Measurements from ENCODE around the gene STX8.

The STX8 gene

DNA sequence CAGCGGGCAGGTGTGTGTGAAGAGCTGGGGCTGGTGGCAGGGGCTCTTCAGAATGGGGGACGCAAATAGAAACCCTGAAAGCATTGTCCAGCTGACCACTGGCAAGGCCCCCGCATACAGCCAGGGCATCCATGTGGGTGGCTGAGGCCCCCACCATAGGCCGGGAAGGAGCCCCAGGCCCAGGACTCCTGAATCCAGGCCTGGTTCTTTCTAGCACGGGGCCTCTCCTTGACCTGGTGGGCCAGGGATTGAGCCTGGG lies 353.8 kb downstream of the STX8 start:
- H2BK120ac ChIP-seq (ENCODE audit: insufficient read depth, low read length, poor library complexity) = no peak overlapping the region
- no peaks in the 10 kb centered on the region for H3K36me3 ChIP-seq (ENCODE audit: control insufficient read depth in 1 of 2, insufficient read depth in 2 of 2, low read length in 2 of 2)
- no peak overlapping the region for H3K23ac ChIP-seq (ENCODE audit: low read length)
- no peak for DNase-seq
- H3K4ac ChIP-seq (ENCODE audit: low read depth, low read length) = no peak overlapping the region
- no peak overlapping the region for H3K9ac ChIP-seq (ENCODE audit: low read length)
- no peak overlapping the region for H3K27ac ChIP-seq (ENCODE audit: low read depth, low read length)
- H3K79me1 ChIP-seq (ENCODE audit: low read length) = peaks cover 17% of the 10 kb centered on the region
- no peak overlapping the region for H4K12ac ChIP-seq (ENCODE audit: low read depth, low read length)
- H4K8ac ChIP-seq (ENCODE audit: low read depth, low read length) = no peak overlapping the region
- no peak overlapping the region for H2AFZ ChIP-seq (ENCODE audit: insufficient read depth, low read length, poor library complexity)
- H3K4me1 ChIP-seq (ENCODE audit: control insufficient read depth in 1 of 2, insufficient read depth in 2 of 2, low read length in 2 of 2) = peaks cover 27 to 33% of the 10 kb centered on the region in 2 experiments
- no peaks in the 10 kb centered on the region for H3K79me2 ChIP-seq (ENCODE audit: control insufficient read depth, insufficient read depth, low read length, poor library complexity)
- H2BK12ac ChIP-seq (ENCODE audit: low read length) = peak overlapping the region; percentile 47
- H4K91ac ChIP-seq (ENCODE audit: low read depth, low read length) = no peak overlapping the region
- H3K4me2 ChIP-seq (ENCODE audit: low read length) = no peak overlapping the region
- WGBS (ENCODE audit: extremely low coverage, insufficient coverage, insufficient read length) = no CpG with 5 or more reads among the region's 5 CpGs
- H2AK5ac ChIP-seq (ENCODE audit: low read length) = no peak overlapping the region
- no peak overlapping the region for H3K14ac ChIP-seq (ENCODE audit: low read length)
- no peak overlapping the region for H3K18ac ChIP-seq (ENCODE audit: low read length)
- H3K27me3 ChIP-seq (ENCODE audit: insufficient read depth, low read length) = no peaks in the 10 kb centered on the region
- no peak overlapping the region for H2BK5ac ChIP-seq (ENCODE audit: low read depth, low read length, poor library complexity)
- no peak overlapping the region for H3K4me3 ChIP-seq (ENCODE audit: low read depth, low read length)
- peaks cover under 1% of the 10 kb centered on the region for H3K9me3 ChIP-seq (ENCODE audit: insufficient read depth, low read depth, low read length)

DNA sequence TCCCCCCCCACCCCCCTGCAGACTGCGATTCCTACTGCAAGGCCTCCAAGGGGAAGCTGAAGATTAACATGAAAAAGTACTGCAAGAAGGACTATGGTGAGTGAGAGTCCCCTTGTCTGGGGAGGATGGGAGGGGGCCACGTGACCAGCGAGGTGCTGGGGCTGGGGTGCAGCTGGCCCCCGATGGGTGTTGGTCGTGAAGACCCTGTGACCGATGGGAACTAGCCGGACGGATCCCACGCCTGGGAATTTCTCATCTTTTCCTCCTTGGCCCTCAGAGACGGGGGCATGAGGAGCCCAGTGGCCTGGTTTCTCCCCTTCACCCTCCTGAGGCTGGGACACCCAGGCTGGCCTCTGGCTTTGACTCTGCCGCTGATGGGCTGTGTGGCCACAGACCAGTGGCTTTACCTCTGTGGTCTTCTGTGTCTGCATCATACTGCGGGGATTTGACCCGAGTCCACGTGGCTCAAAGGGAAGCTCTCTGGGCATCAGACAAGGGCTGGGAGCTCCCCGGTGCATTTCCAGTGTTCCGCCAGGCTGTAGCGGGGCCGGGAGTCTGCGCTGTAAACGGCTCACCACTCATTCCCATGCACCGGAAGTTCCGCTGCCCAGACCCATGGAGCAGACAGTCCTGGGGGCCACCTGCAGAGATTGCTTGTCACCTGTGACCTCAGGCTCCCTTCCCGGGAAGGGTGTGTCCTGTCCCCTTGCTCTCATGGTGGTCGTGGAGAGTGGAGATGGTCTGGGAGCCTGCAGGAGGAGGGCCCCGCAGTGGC lies 354.3 kb downstream of the STX8 start:
- Histone ChIP-seq H2BK120ac (ENCODE audit: insufficient read depth, low read length, poor library complexity) (no peak overlapping the region), H3K4ac (ENCODE audit: low read depth, low read length) (no peak overlapping the region), H3K27ac (ENCODE audit: low read depth, low read length) (no peak overlapping the region), H2AK5ac (ENCODE audit: low read length) (no peak overlapping the region), H3K4me3 (ENCODE audit: low read depth, low read length) (no peak overlapping the region), H3K79me2 (ENCODE audit: control insufficient read depth, insufficient read depth, low read length, poor library complexity) (no peaks in the 10 kb centered on the region), H3K9me3 (ENCODE audit: insufficient read depth, low read depth, low read length) (no peaks in the 10 kb centered on the region), H3K4me1 (ENCODE audit: control insufficient read depth in 1 of 2, insufficient read depth in 2 of 2, low read length in 2 of 2) (peaks cover 29 to 33% of the 10 kb centered on the region in 2 experiments), H3K79me1 (ENCODE audit: low read length) (peaks cover 21% of the 10 kb centered on the region), H4K91ac (ENCODE audit: low read depth, low read length) (no peak overlapping the region), H3K4me2 (ENCODE audit: low read length) (no peak overlapping the region), H2AFZ (ENCODE audit: insufficient read depth, low read length, poor library complexity) (no peak overlapping the region), H3K36me3 (ENCODE audit: control insufficient read depth in 1 of 2, insufficient read depth in 2 of 2, low read length in 2 of 2) (no peaks in the 10 kb centered on the region), H2BK12ac (ENCODE audit: low read length) (peak overlapping the region; percentile 47), H3K9ac (ENCODE audit: low read length) (no peak overlapping the region), H3K23ac (ENCODE audit: low read length) (no peak overlapping the region), H3K14ac (ENCODE audit: low read length) (no peak overlapping the region), H3K18ac (ENCODE audit: low read length) (no peak overlapping the region), H4K12ac (ENCODE audit: low read depth, low read length) (no peak overlapping the region), H4K8ac (ENCODE audit: low read depth, low read length) (no peak overlapping the region), H3K27me3 (ENCODE audit: insufficient read depth, low read length) (no peaks in the 10 kb centered on the region), H2BK5ac (ENCODE audit: low read depth, low read length, poor library complexity) (no peak overlapping the region)
- no peak for DNase-seq
- WGBS (ENCODE audit: extremely low coverage, insufficient coverage, insufficient read length) = no CpG with 5 or more reads among the region's 25 CpGs

DNA sequence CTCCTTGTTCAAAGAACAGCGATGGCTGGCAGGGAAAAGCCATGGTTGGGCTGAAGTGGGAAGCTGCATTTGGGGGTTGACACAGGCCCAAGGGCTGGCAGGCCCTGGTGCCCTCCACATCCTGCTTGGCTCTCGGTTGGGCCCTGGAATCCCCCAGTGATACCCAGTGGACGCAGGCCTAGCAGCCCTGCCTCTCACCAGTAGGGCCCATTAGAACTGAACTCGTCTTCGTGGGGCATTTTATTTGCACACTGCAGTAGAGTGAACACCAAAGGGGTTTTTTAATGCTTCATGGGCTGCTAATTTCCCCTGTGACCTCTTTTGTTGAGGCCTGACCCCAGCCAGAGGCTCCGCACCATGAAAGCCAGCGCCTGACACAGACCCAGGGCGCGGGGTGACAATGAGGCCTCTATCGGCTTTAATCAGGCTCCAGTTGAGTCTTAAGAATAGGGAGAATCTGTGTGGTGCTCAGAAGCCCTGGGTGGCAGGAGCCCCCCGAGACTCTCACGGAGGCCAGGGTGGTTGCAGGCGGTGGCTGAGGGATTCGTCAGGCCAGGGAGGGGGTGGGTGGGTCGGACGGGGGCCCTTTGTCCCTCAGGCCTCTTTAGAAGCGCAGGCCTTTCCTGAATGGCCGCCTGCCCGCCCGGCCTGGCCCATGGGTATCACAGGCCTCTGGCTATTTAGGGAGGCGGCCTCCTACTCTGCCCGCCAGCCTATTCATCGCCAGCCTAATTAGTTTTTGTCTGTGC lies 355.0 kb downstream of the STX8 start:
- H2BK120ac ChIP-seq (ENCODE audit: insufficient read depth, low read length, poor library complexity) = peak overlapping the region; percentile 3
- H3K23ac ChIP-seq (ENCODE audit: low read length) = no peak overlapping the region
- H3K4me1 ChIP-seq (ENCODE audit: control insufficient read depth in 1 of 2, insufficient read depth in 2 of 2, low read length in 2 of 2) = peaks cover 29 to 33% of the 10 kb centered on the region in 2 experiments
- no peaks in the 10 kb centered on the region for H3K36me3 ChIP-seq (ENCODE audit: control insufficient read depth in 1 of 2, insufficient read depth in 2 of 2, low read length in 2 of 2)
- no peak overlapping the region for H3K14ac ChIP-seq (ENCODE audit: low read length)
- H2AK5ac ChIP-seq (ENCODE audit: low read length) = peak overlapping the region; percentile 4
- no peak overlapping the region for H4K91ac ChIP-seq (ENCODE audit: low read depth, low read length)
- no peak overlapping the region for H3K18ac ChIP-seq (ENCODE audit: low read length)
- DNase-seq = no peak
- no peak overlapping the region for H4K8ac ChIP-seq (ENCODE audit: low read depth, low read length)
- H2BK12ac ChIP-seq (ENCODE audit: low read length) = peak overlapping the region; percentile 39
- no peaks in the 10 kb centered on the region for H3K79me2 ChIP-seq (ENCODE audit: control insufficient read depth, insufficient read depth, low read length, poor library complexity)
- H3K27ac ChIP-seq (ENCODE audit: low read depth, low read length) = no peak overlapping the region
- H3K4me3 ChIP-seq (ENCODE audit: low read depth, low read length) = no peak overlapping the region
- H3K9ac ChIP-seq (ENCODE audit: low read length) = no peak overlapping the region
- H2BK5ac ChIP-seq (ENCODE audit: low read depth, low read length, poor library complexity) = no peak overlapping the region
- no peaks in the 10 kb centered on the region for H3K27me3 ChIP-seq (ENCODE audit: insufficient read depth, low read length)
- H4K12ac ChIP-seq (ENCODE audit: low read depth, low read length) = no peak overlapping the region
- H3K79me1 ChIP-seq (ENCODE audit: low read length) = peaks cover 21% of the 10 kb centered on the region
- no peak overlapping the region for H3K4me2 ChIP-seq (ENCODE audit: low read length)
- no CpG with 5 or more reads among the region's 23 CpGs for WGBS (ENCODE audit: extremely low coverage, insufficient coverage, insufficient read length)
- no peak overlapping the region for H2AFZ ChIP-seq (ENCODE audit: insufficient read depth, low read length, poor library complexity)
- H3K4ac ChIP-seq (ENCODE audit: low read depth, low read length) = no peak overlapping the region
- peaks cover 3% of the 10 kb centered on the region for H3K9me3 ChIP-seq (ENCODE audit: insufficient read depth, low read depth, low read length)

DNA sequence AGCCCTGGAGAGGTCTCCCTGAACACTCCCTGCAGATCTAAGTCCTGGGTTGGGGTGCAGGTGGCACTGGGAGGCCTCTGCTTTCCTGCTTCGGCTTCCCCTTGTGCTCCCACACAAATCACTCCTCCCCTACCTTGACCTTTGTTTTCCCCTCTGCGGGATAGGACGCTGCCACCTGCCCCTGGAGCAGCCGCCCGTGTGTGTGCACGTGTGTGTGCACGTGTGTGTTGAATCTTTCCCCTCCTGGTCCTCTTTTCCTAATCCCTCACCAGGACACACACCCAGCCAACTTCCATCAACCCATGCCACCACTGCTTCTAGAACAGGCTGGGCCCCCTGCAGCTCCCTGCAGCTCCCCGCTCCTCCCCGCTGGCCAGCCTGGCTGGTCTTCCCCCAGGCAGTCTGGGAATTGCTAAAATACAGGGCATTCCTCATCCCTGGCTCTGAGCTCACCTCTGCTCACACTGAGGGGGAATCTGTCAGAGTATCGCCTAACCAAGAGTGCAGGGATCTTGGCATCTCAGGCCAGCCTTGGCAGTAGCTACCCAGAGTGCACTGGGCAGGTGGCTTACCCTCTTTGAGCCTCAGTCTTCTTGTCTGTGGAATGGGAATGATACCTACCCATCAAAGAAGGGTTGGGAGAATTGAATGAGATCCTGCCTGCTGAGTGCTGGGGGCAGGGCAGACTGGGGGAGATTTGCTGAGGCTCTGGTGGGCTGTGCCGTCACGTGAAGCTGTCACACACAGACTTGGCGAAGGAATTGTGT lies 355.8 kb downstream of the STX8 start:
- Histone ChIP-seq H3K9ac (ENCODE audit: low read length) (no peak overlapping the region), H3K14ac (ENCODE audit: low read length) (no peak overlapping the region), H3K27me3 (ENCODE audit: insufficient read depth, low read length) (no peaks in the 10 kb centered on the region), H3K36me3 (ENCODE audit: control insufficient read depth in 1 of 2, insufficient read depth in 2 of 2, low read length in 2 of 2) (no peaks in the 10 kb centered on the region), H3K23ac (ENCODE audit: low read length) (no peak overlapping the region), H4K91ac (ENCODE audit: low read depth, low read length) (peak overlapping the region; percentile 9), H3K27ac (ENCODE audit: low read depth, low read length) (no peak overlapping the region), H4K8ac (ENCODE audit: low read depth, low read length) (no peak overlapping the region), H4K12ac (ENCODE audit: low read depth, low read length) (peak overlapping the region; percentile 12), H2BK12ac (ENCODE audit: low read length) (peak overlapping the region; percentile 73), H3K4ac (ENCODE audit: low read depth, low read length) (no peak overlapping the region), H3K79me2 (ENCODE audit: control insufficient read depth, insufficient read depth, low read length, poor library complexity) (no peaks in the 10 kb centered on the region), H3K4me2 (ENCODE audit: low read length) (no peak overlapping the region), H3K4me3 (ENCODE audit: low read depth, low read length) (no peak overlapping the region), H3K18ac (ENCODE audit: low read length) (no peak overlapping the region), H3K79me1 (ENCODE audit: low read length) (peaks cover 21% of the 10 kb centered on the region), H3K4me1 (ENCODE audit: control insufficient read depth in 1 of 2, insufficient read depth in 2 of 2, low read length in 2 of 2) (peaks cover 29 to 33% of the 10 kb centered on the region in 2 experiments), H2AK5ac (ENCODE audit: low read length) (no peak overlapping the region), H3K9me3 (ENCODE audit: insufficient read depth, low read depth, low read length) (peaks cover 3% of the 10 kb centered on the region), H2AFZ (ENCODE audit: insufficient read depth, low read length, poor library complexity) (no peak overlapping the region), H2BK120ac (ENCODE audit: insufficient read depth, low read length, poor library complexity) (peak overlapping the region; percentile 3), H2BK5ac (ENCODE audit: low read depth, low read length, poor library complexity) (no peak overlapping the region)
- WGBS (ENCODE audit: extremely low coverage, insufficient coverage, insufficient read length) = no CpG with 5 or more reads among the region's 13 CpGs
- DNase-seq = peak; percentile 83 to 91
